Smooth muscle cell (in vitro differentiated cells): ENCODE data around the gene PRKG1. TPM values are rescaled to one million over a fixed set of nuclear protein-coding genes. Genes with fewer than 3 reads are reported as not detected.

Experiments
- DNase-seq: peaks from one replicate; lab custom pipeline; 2025; ENCODE audit not compliant: unreplicated experiment; lab: John Stamatoyannopoulos, UW
- H2AFZ ChIP-seq: fragments of 200-600 bp; sonication (generic); 2 replicates; pipeline ENCODE4 v1.6.0; 2016; ENCODE audit warnings: antibody characterized with exemption, low read depth, mild to moderate bottlenecking
- H3F3A ChIP-seq: fragments of 200-600 bp; sonication (generic); 2 replicates; pipeline ENCODE4 v1.6.0; 2017; ENCODE audit warnings: antibody characterized with exemption, low read depth
- H3K27ac ChIP-seq: fragments of 200-600 bp; sonication (generic); 2 replicates; pipeline ENCODE4 v1.5.1; 2016; ENCODE audit warnings: low read depth, mild to moderate bottlenecking
- H3K27me3 ChIP-seq: fragments of 200-600 bp; sonication (generic); 2 replicates; pipeline ENCODE4 v1.6.1; 2016; ENCODE audit warnings: low read depth, mild to moderate bottlenecking
- H3K36me3 ChIP-seq: fragments of 200-600 bp; sonication (generic); 2 replicates; pipeline ENCODE4 v1.5.1; 2016; ENCODE audit warnings: low read depth
- H3K4me1 ChIP-seq: fragments of 200-600 bp; sonication (generic); 2 replicates; pipeline ENCODE4 v1.5.1; 2016; ENCODE audit warnings: low read depth
- H3K4me2 ChIP-seq: fragments of 200-600 bp; sonication (generic); 2 replicates; pipeline ENCODE4 v1.6.0; 2016; ENCODE audit warnings: mild to moderate bottlenecking
- H3K4me3 ChIP-seq: fragments of 200-600 bp; sonication (generic); 2 replicates; pipeline ENCODE4 v1.5.1; 2016; ENCODE audit warnings: mild to moderate bottlenecking
- H3K79me2 ChIP-seq: fragments of 200-600 bp; sonication (generic); 2 replicates; pipeline ENCODE4 v1.6.0; 2016; ENCODE audit warnings: low read depth, mild to moderate bottlenecking
- H3K9ac ChIP-seq: fragments of 200-600 bp; sonication (generic); 2 replicates; pipeline ENCODE4 v1.6.0; 2016; ENCODE audit warnings: low read depth
- H3K9me3 ChIP-seq: fragments of 200-600 bp; sonication (generic); replicated peaks from 2 replicates; pipeline ENCODE4 v1.5.1; 2016; ENCODE audit warnings: low read depth
- H4K20me1 ChIP-seq: fragments of 200-600 bp; sonication (generic); 2 replicates; pipeline ENCODE4 v1.6.0; 2016; ENCODE audit warnings: low read depth
- WGBS: methylation state at CpG from one replicate; pipeline ENCODE4 v1.1.7; 2016; ENCODE audit warnings: low lambda C conversion rate; 5-methylcytosine and 5-hydroxymethylcytosine counted together
- polyA plus RNA-seq: library from polyadenylated mRNA; unstranded; fragments of >200 nt; fragmentation: Nextera tagmentation; extraction: Ambion mirVana; gene quantifications from 2 replicates; pipeline ENCODE4 v1.2.1, GENCODE V29; 2016
- total RNA-seq: library from RNA; depleted of rRNA; stranded (reverse); fragments of >200 nt; gene quantifications from 2 replicates; pipeline ENCODE4 v1.2.3, GENCODE V29; 2014
- TF ChIP-seq, protein P1 (sequence below): fragments of 200-600 bp; sonication (generic); IDR thresholded peaks from 2 replicates; pipeline ENCODE4 v1.5.1; 2017; ENCODE audit warnings: borderline replicate concordance, mild to moderate bottlenecking, antibody characterized with exemption; ENCODE audit not compliant: insufficient read depth, poor library complexity, severe bottlenecking

Gene PRKG1
- total and polyA plus RNA-seq, 2 experiments from 2014 or later = 7.2 to 13.4 TPM

DNA sequence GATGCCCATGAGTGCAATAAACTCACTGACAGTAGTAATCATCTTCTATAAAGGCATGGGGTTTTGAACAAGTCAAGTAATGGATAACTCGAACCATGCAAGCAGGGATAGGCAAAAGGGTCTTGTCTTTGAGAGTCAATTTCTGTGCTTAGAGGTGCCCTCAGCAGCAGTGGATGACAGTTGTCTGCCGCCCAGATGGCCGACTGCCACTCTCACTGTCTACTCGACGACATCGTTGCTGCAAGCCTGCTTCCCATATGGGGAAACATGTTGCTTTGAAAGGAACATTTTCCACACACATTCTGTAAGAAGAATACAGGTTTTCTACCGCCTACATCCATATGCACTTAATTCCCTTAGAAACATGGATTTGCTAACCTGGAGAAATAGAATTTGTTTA is 1003.5 kb downstream of the PRKG1 start:
- H3K4me3 ChIP-seq = no peak overlapping the region
- no peak overlapping the region for H3K9ac ChIP-seq
- no peaks in the 10 kb centered on the region for H4K20me1 ChIP-seq
- no peaks in the 10 kb centered on the region for H3K79me2 ChIP-seq
- TF ChIP-seq, protein P1, sequence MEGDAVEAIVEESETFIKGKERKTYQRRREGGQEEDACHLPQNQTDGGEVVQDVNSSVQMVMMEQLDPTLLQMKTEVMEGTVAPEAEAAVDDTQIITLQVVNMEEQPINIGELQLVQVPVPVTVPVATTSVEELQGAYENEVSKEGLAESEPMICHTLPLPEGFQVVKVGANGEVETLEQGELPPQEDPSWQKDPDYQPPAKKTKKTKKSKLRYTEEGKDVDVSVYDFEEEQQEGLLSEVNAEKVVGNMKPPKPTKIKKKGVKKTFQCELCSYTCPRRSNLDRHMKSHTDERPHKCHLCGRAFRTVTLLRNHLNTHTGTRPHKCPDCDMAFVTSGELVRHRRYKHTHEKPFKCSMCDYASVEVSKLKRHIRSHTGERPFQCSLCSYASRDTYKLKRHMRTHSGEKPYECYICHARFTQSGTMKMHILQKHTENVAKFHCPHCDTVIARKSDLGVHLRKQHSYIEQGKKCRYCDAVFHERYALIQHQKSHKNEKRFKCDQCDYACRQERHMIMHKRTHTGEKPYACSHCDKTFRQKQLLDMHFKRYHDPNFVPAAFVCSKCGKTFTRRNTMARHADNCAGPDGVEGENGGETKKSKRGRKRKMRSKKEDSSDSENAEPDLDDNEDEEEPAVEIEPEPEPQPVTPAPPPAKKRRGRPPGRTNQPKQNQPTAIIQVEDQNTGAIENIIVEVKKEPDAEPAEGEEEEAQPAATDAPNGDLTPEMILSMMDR = no peak
- H3K9me3 ChIP-seq = no peaks in the 10 kb centered on the region
- DNase-seq = no peak
- H2AFZ ChIP-seq = no peak overlapping the region
- H3K4me1 ChIP-seq = no peaks in the 10 kb centered on the region
- no peaks in the 10 kb centered on the region for H3F3A ChIP-seq
- H3K27ac ChIP-seq = no peak overlapping the region
- no peaks in the 10 kb centered on the region for H3K36me3 ChIP-seq
- no peaks in the 10 kb centered on the region for H3K27me3 ChIP-seq
- 83% methylated on average over 7 of the region's 7 CpGs for WGBS
- H3K4me2 ChIP-seq = no peak overlapping the region

- H3K9me3 ChIP-seq = no peaks in the 10 kb centered on the region
- WGBS = 90% methylated on average over 2 of the region's 2 CpGs
These were observed 1004.2 kb downstream of the PRKG1 start for GRCh38 chr10:52078397-52078937.

GRCh38 chr10:52082307-52082706 is 1008.0 kb downstream of the PRKG1 start:
- no peaks in the 10 kb centered on the region for H3K79me2 ChIP-seq
- H3K27me3 ChIP-seq = no peaks in the 10 kb centered on the region
- no peak overlapping the region for H3K9ac ChIP-seq
- no peaks in the 10 kb centered on the region for H3K9me3 ChIP-seq
- no peaks in the 10 kb centered on the region for H3K36me3 ChIP-seq
- H3K4me3 ChIP-seq = no peak overlapping the region
- H3K4me2 ChIP-seq = no peak overlapping the region
- no peak overlapping the region for H2AFZ ChIP-seq
- no peaks in the 10 kb centered on the region for H3F3A ChIP-seq
- no peaks in the 10 kb centered on the region for H3K4me1 ChIP-seq
- TF ChIP-seq, protein P1 = no peak
- no peak overlapping the region for H3K27ac ChIP-seq
- DNase-seq = no peak
- no peaks in the 10 kb centered on the region for H4K20me1 ChIP-seq
- WGBS = 100% methylated on average over 1 of the region's 1 CpG

More at GRCh38 chr10:52078397-52078937, 1004.2 kb downstream of the PRKG1 start:
- Histone ChIP-seq H3F3A (no peaks in the 10 kb centered on the region), H3K4me1 (no peaks in the 10 kb centered on the region), H3K9ac (no peak overlapping the region), H3K36me3 (no peaks in the 10 kb centered on the region), H3K27me3 (no peaks in the 10 kb centered on the region), H3K4me3 (no peak overlapping the region), H3K27ac (no peak overlapping the region), H4K20me1 (no peaks in the 10 kb centered on the region), H3K79me2 (no peaks in the 10 kb centered on the region), H3K4me2 (no peak overlapping the region), H2AFZ (no peak overlapping the region)
- DNase-seq = no peak
- TF ChIP-seq, protein P1 = no peak

DNA sequence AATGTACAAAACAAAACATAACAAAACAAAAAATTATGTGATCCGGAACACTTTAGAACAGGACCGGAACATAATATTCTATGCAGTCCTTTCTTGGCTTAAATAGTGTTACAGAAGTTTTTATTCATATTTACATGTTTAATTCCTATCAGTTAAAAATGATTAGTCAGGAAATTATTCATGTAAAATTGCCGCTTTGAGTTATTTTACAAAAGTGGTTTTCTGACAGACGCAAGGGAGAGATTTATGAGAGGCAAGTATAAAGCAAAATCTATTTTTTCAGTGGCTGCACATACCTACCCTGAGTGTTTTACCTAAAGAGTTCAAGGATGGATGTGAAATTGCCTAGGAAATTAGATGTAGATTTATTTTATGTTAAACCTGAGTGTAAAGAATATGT is 1009.1 kb downstream of the PRKG1 start:
- H2AFZ ChIP-seq = no peak overlapping the region
- DNase-seq = no peak
- 71% methylated on average over 4 of the region's 4 CpGs for WGBS
- no peak overlapping the region for H3K4me3 ChIP-seq
- H3K79me2 ChIP-seq = no peaks in the 10 kb centered on the region
- no peak overlapping the region for H3K4me2 ChIP-seq
- H3K27ac ChIP-seq = no peak overlapping the region
- H3K36me3 ChIP-seq = no peaks in the 10 kb centered on the region
- TF ChIP-seq, protein P1 = no peak
- no peaks in the 10 kb centered on the region for H4K20me1 ChIP-seq
- no peak overlapping the region for H3K9ac ChIP-seq
- H3K9me3 ChIP-seq = no peaks in the 10 kb centered on the region
- H3F3A ChIP-seq = no peaks in the 10 kb centered on the region
- H3K27me3 ChIP-seq = no peaks in the 10 kb centered on the region
- no peaks in the 10 kb centered on the region for H3K4me1 ChIP-seq
